ENCODE results near the gene ASB11. TPM values are rescaled to one million over a fixed set of nuclear protein-coding genes. Genes with fewer than 3 reads are reported as not detected.

The ASB11 gene
- total and polyA plus RNA-seq, 5 experiments from 2014 or later = not detected

- Mint-ChIP-seq H3K27ac (no peak overlapping the region), H3K4me3 (no peak overlapping the region), H3K9me3 (no peaks in the 10 kb centered on the region)
These were observed 69.5 kb downstream of the ASB11 start for GRCh38 chrX:15245896-15246295.

GRCh38 chrX:15244421-15244820, 71.0 kb downstream of the ASB11 start:
- Mint-ChIP-seq H3K36me3 (no peaks in the 10 kb centered on the region), H3K9me3 (no peaks in the 10 kb centered on the region), H3K27ac (no peak overlapping the region), H3K27me3 (no peaks in the 10 kb centered on the region), H3K4me1 (no peaks in the 10 kb centered on the region), H3K4me3 (no peak overlapping the region)
- DNase-seq = no peak
- ATAC-seq = no peak
- POLR2A ChIA-PET = no interaction called here

More at GRCh38 chrX:15245896-15246295, 69.5 kb downstream of the ASB11 start:
- H3K27me3 Mint-ChIP-seq = no peaks in the 10 kb centered on the region
- no peaks in the 10 kb centered on the region for H3K4me1 Mint-ChIP-seq
- POLR2A ChIA-PET = no interaction called here
- no peak for DNase-seq
- ATAC-seq = no peak
- H3K36me3 Mint-ChIP-seq = no peaks in the 10 kb centered on the region

- H3K27me3 Mint-ChIP-seq = no peaks in the 10 kb centered on the region
- H3K4me3 Mint-ChIP-seq = no peak overlapping the region
- H3K36me3 Mint-ChIP-seq = no peaks in the 10 kb centered on the region
- H3K4me1 Mint-ChIP-seq = no peaks in the 10 kb centered on the region
- no peak overlapping the region for H3K27ac Mint-ChIP-seq
- H3K9me3 Mint-ChIP-seq = no peaks in the 10 kb centered on the region
- DNase-seq (peak in 8 of 10 donors; percentile 1 to 42 (median 22)), ATAC-seq (no peak)
- POLR2A ChIA-PET = no interaction called here
These were observed 72.4 kb downstream of the ASB11 start for GRCh38 chrX:15242899-15243555.

GRCh38 chrX:15241301-15241700, 74.1 kb downstream of the ASB11 start:
- no peak for ATAC-seq
- H3K27ac Mint-ChIP-seq = peak overlapping the region in 1 of 10 donors; percentile 64
- H3K27me3 Mint-ChIP-seq = no peaks in the 10 kb centered on the region
- no peak overlapping the region for H3K4me3 Mint-ChIP-seq
- POLR2A ChIA-PET = no interaction called here
- no peaks in the 10 kb centered on the region for H3K4me1 Mint-ChIP-seq
- DNase-seq = no peak
- no peaks in the 10 kb centered on the region for H3K36me3 Mint-ChIP-seq
- H3K9me3 Mint-ChIP-seq = no peaks in the 10 kb centered on the region

- Mint-ChIP-seq H3K27ac (no peak overlapping the region), H3K4me3 (no peak overlapping the region), H3K4me1 (no peaks in the 10 kb centered on the region)
These were observed 75.0 kb downstream of the ASB11 start for GRCh38 chrX:15240414-15240813.

GRCh38 chrX:15236146-15236545, 79.3 kb downstream of the ASB11 start:
- no peaks in the 10 kb centered on the region for H3K27me3 Mint-ChIP-seq

More at GRCh38 chrX:15240414-15240813, 75.0 kb downstream of the ASB11 start:
- Mint-ChIP-seq H3K9me3 (no peaks in the 10 kb centered on the region), H3K36me3 (no peaks in the 10 kb centered on the region), H3K27me3 (no peaks in the 10 kb centered on the region)
- ATAC-seq = no peak
- DNase-seq = no peak
- POLR2A ChIA-PET = no interaction called here

GRCh38 chrX:15235001-15235400, 80.4 kb downstream of the ASB11 start:
- Mint-ChIP-seq H3K27me3 (no peaks in the 10 kb centered on the region), H3K36me3 (no peaks in the 10 kb centered on the region), H3K4me1 (no peaks in the 10 kb centered on the region), H3K9me3 (no peaks in the 10 kb centered on the region), H3K4me3 (no peak overlapping the region), H3K27ac (no peak overlapping the region)
- POLR2A ChIA-PET = no interaction called here
- ATAC-seq (no peak), DNase-seq (no peak)

More at GRCh38 chrX:15236146-15236545, 79.3 kb downstream of the ASB11 start:
- H3K36me3 Mint-ChIP-seq = no peaks in the 10 kb centered on the region
- no peak for ATAC-seq
- no peaks in the 10 kb centered on the region for H3K9me3 Mint-ChIP-seq
- no peak for DNase-seq
- no peaks in the 10 kb centered on the region for H3K4me1 Mint-ChIP-seq
- POLR2A ChIA-PET = no interaction called here
- H3K4me3 Mint-ChIP-seq = no peak overlapping the region
- H3K27ac Mint-ChIP-seq = no peak overlapping the region

GRCh38 chrX:15233416-15234015, 81.9 kb downstream of the ASB11 start:
- Mint-ChIP-seq H3K36me3 (no peaks in the 10 kb centered on the region), H3K4me3 (no peak overlapping the region), H3K27me3 (no peaks in the 10 kb centered on the region), H3K9me3 (no peaks in the 10 kb centered on the region), H3K4me1 (no peaks in the 10 kb centered on the region), H3K27ac (no peak overlapping the region)
- no peak for ATAC-seq
- POLR2A ChIA-PET = no interaction called here
- DNase-seq = no peak

Other genes with a start within 250 kb of the ASB11 start
- gene ASB9, start 45.6 kb downstream of the ASB11 start, total RNA-seq = under 1 TPM in 1 of 2 experiments, not detected in 1; 0.33 TPM
- 1 to 10 TPM in 2 of 3 donors, under 1 TPM in 1; 0.71 to 2.7 (median 1.5) TPM for gene ASB9, start 45.6 kb downstream of the ASB11 start, polyA plus RNA-seq
- 10 to 100 TPM; 30.9 to 34.2 TPM for gene PIGA, start 19.9 kb upstream of the ASB11 start, total RNA-seq
- 1 to 10 TPM; 3.6 to 5.2 (median 4.1) TPM for gene PIGA, start 19.9 kb upstream of the ASB11 start, polyA plus RNA-seq
- not detected for gene VEGFD, start 68.8 kb upstream of the ASB11 start, total RNA-seq
- gene VEGFD, start 68.8 kb upstream of the ASB11 start, polyA plus RNA-seq = not detected
- gene PIR, start 177.7 kb upstream of the ASB11 start, total RNA-seq = under 1 TPM; 0.36 to 0.78 TPM
- not detected for gene PIR, start 177.7 kb upstream of the ASB11 start, polyA plus RNA-seq
- gene BMX, start 185.2 kb upstream of the ASB11 start, total RNA-seq = not detected
- gene BMX, start 185.2 kb upstream of the ASB11 start, polyA plus RNA-seq = not detected

Data from naive thymus-derived CD8-positive, alpha-beta T cell (primary cell).